ENCODE data around the gene RNF115. TPM values are rescaled to one million over a fixed set of nuclear protein-coding genes. Genes with fewer than 3 reads are reported as not detected.

RNF115 gene
- total and polyA plus RNA-seq, 2 of the 13 experiments (the other 11 are each of a cell fraction or from before 2014, with no cell fraction given) = 6.0 to 10.1 TPM

DNA sequence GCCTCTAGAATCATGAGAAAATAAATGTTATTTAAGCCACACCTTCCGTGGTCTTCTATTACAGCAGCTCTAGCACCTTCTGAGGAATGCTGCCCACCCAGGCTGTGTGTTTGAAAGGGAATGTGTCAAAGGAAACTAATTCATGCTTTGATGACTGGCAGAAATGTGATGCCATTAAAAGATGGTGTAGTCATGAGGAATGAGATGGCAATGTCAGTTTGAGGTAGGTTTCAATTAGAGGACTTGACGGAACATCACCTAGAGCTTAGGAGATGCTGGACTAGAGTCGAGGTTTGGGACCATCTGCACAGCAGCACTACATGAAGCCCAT, 127.3 kb downstream of the RNF115 start:
- CTCF ChIA-PET (ENCODE audit: low intra/inter-chr PET ratio, low total read pairs) = no interaction called here
- Histone ChIP-seq H3K36me3 (replicated peaks in 1 of 2; ENCODE audit: control insufficient read depth in 1 of 2, insufficient read depth in 2 of 2, low read length in 2 of 2) (peaks cover 1 to 6% of the 10 kb centered on the region in 2 experiments; a peak in 4 of 5 replicates), H3K9me3 (ENCODE audit: low read length) (no peaks in the 10 kb centered on the region), H3K79me2 (ENCODE audit: insufficient read depth, low read length) (peaks cover 6% of the 10 kb centered on the region), H3K4me1 (ENCODE audit: insufficient read depth, low read length) (peaks cover 19% of the 10 kb centered on the region), H3K27me3 (ENCODE audit: control insufficient read depth in 1 of 2, insufficient read depth in 2 of 2, low read length in 2 of 2) (no peaks in the 10 kb centered on the region), H3K9ac (ENCODE audit: insufficient read depth, low read depth, low read length) (no peak overlapping the region), H3K4me3 (replicated peaks in 1 of 3; ENCODE audit: insufficient read depth in 1 of 3, low read depth in 2 of 3, low read length in 3 of 3) (no peak overlapping the region), H4K20me1 (ENCODE audit: insufficient read depth, low read length) (no peaks in the 10 kb centered on the region), H3K27ac (ENCODE audit: extremely low read length, insufficient read depth, low read length) (no peak overlapping the region), H2AFZ (ENCODE audit: low read length) (no peak overlapping the region), H3K4me2 (ENCODE audit: low read depth, low read length) (no peak overlapping the region)
- in situ Hi-C loops (cut with HindIII; ENCODE audit: extremely low pct_ligation_motif_present, low pct_unique_long_range_greater_than_20kb) (no loop called here), intact Hi-C loops (cut with micrococcal nuclease; ENCODE audit: unreplicated experiment) (loop anchor here (2.0 kb wide), 1 partner anchor 18 kb away; no protein-coding TSS in a partner anchor)
- ATAC-seq (no peak), DNase-seq (ENCODE audit: low spot score) (no peak), FAIRE-seq (no peak)
- TF ChIP-seq SOX13 (IDR thresholded peaks at IDR 0.05) = no peak
- no peak for TF ChIP-seq SOX13 (CRISPR knock-in tag; conservative IDR thresholded peaks at IDR 0.05 in 1 of 2, IDR thresholded peaks at IDR 0.05 in 1 of 2)
- TF ChIP-seq, protein P1, sequence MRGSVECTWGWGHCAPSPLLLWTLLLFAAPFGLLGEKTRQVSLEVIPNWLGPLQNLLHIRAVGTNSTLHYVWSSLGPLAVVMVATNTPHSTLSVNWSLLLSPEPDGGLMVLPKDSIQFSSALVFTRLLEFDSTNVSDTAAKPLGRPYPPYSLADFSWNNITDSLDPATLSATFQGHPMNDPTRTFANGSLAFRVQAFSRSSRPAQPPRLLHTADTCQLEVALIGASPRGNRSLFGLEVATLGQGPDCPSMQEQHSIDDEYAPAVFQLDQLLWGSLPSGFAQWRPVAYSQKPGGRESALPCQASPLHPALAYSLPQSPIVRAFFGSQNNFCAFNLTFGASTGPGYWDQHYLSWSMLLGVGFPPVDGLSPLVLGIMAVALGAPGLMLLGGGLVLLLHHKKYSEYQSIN (CRISPR knock-in tag; IDR thresholded peaks at IDR 0.05; ENCODE audit: borderline replicate concordance) = no peak
- TF ChIP-seq, protein P2, sequence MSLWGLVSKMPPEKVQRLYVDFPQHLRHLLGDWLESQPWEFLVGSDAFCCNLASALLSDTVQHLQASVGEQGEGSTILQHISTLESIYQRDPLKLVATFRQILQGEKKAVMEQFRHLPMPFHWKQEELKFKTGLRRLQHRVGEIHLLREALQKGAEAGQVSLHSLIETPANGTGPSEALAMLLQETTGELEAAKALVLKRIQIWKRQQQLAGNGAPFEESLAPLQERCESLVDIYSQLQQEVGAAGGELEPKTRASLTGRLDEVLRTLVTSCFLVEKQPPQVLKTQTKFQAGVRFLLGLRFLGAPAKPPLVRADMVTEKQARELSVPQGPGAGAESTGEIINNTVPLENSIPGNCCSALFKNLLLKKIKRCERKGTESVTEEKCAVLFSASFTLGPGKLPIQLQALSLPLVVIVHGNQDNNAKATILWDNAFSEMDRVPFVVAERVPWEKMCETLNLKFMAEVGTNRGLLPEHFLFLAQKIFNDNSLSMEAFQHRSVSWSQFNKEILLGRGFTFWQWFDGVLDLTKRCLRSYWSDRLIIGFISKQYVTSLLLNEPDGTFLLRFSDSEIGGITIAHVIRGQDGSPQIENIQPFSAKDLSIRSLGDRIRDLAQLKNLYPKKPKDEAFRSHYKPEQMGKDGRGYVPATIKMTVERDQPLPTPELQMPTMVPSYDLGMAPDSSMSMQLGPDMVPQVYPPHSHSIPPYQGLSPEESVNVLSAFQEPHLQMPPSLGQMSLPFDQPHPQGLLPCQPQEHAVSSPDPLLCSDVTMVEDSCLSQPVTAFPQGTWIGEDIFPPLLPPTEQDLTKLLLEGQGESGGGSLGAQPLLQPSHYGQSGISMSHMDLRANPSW (CRISPR knock-in tag; IDR thresholded peaks at IDR 0.05; ENCODE audit: borderline replicate concordance) = no peak
- TF ChIP-seq ZSCAN25 (CRISPR knock-in tag; IDR thresholded peaks at IDR 0.05) = no peak
- no TSS peak for BruUV-seq (replicated peaks)
- WGBS (ENCODE audit: low lambda C conversion rate) = 100% methylated on average over 3 of the region's 3 CpGs
- POLR2A ChIA-PET = no interaction called here

Measured in HepG2 (cell line).